ENCODE data around the gene BABAM2. TPM values are rescaled to one million over a fixed set of nuclear protein-coding genes. Genes with fewer than 3 reads are reported as not detected.
"Not testable (repeated sequence)": the region's sequence is repeated elsewhere in the genome, so short reads cannot be mapped to it uniquely, and the experiment has no call there.

BABAM2 gene
- total and polyA plus RNA-seq, 11 donors: 22.2 to 75.1 (median 62.5) TPM

DNA sequence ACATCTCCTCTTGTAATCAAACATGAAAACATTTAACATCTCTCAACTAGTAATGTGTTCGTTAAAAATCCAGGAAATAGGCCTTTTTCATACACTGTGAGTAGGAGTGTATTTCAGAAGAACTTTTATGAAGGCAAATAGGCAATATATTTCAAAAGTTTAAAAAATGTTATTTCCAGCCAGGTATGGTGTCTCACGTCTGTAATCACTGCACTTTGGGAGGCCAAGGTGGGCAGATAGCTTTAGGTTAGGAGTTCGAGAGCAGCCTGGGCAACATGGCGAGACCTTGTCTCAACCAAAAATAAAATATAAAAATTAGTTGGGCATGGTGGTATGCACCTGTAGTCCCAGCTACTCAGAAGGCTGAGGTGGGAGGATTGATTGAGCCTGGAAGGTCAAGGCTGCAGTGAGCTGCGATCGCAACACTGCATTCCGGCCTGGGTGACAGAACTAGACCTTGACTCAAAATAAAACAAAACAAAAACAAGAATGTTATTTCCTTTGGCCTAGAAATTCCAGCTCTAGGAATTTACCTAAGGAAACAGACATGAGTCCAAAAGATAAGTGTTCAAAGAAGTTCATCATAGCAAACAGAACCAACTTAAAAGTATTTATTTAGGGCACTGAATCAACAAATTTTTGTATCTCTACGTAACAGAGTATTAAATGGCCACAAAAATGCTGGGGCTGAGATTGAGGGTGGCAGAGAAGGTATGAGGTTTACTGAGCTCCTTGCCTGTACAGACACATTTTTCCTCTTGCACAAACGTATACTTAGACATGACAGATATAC lies 15.2 kb upstream of the BABAM2 start:
- Histone ChIP-seq H3K4me3 (no peak overlapping the region), H3K27ac (no peak overlapping the region), H3K27me3 (no peaks in the 10 kb centered on the region), H3K9me3 (peaks cover 0 to 11% (median 6%) of the 10 kb centered on the region in 12 donors), H3K36me3 (no peaks in the 10 kb centered on the region), H3K4me1 (no peaks in the 10 kb centered on the region)
- WGBS, 4 donors: 80 to 96% (median 86%) methylated on average over 9 of the region's 9 CpGs
- TF ChIP-seq POLR2A (IDR thresholded peaks at IDR 0.05) (no peak), CTCF (IDR thresholded peaks at IDR 0.05) (no peak)
- no peak for DNase-seq
- no peak for ATAC-seq
- intact Hi-C loops (cut with DNase I): loop anchor here in 1 of 10 donors (10.0 kb wide), 1 partner anchor 50 kb away; no protein-coding TSS in a partner anchor

DNA sequence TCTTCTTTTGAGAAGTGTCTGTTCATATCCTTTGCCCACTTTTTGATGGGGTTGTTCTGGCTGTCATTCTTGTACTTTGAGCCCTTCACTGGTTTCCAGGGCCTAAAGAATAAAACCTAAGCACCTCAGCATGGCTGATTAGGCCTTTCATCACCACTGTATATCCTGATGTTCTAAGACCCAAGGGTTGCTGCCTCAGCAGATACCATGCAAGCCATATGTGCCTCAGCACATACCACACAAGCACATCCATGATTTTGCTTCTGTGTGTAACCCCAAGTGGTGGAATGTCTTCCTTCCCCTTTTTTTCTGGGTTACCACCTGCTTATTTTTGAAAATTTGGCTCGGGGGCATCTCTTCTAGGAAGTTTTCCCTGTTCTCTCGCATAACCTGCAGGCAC lies 11.7 kb upstream of the BABAM2 start:
- peaks cover 0 to 21% (median 6%) of the 10 kb centered on the region in 12 donors for H3K9me3 ChIP-seq
- DNase-seq: no peak

DNA sequence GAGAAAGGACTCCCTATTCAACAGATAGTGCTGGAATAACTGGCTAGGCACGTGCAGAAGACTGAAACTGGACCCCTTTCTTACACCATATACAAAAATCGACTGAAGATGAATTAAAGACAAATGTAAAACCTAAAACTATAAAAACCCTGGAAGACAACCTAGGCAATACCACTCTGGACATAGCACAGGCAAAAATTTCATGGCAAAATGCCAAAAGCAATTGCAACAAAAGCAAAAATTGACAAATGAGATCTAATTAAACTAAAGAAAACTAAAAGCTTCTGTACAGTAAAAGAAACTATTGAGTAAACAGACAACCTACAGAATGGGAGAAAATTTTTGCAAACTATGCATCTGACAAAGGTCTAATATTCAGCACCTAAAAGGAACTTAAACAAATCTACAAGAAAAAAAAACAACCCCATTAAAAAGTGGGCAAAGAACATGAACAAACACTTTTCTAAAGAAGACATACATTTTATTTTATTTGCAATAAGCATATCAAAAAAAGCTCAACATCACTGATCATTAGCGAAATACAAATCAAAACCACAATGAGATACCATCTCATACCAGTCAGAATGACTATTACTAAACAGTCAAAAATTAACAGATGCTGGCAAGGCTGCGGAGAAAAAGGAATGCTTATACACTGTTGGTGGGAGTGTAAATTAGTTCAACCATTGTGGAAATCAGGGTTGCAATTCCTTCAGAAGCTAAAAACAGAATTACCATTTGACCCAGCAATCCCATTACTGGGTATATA lies 8.5 kb upstream of the BABAM2 start:
- DNase-seq, H3K27ac ChIP-seq, H3K27me3 ChIP-seq, H3K4me1 ChIP-seq, H3K36me3 ChIP-seq, H3K4me3 ChIP-seq, ATAC-seq: not testable (repeated sequence)
- H3K9me3 ChIP-seq: peaks cover 0 to 11% (median 0%) of the 10 kb centered on the region in 12 donors
- intact Hi-C loops (cut with DNase I): loop anchor here in 3 of 10 donors (10.0 kb wide), 3 partner anchors 87 to 363 kb away; partner anchors contain the start of gene MRPL33 (in 1 of the 3)
- 88 to 92% (median 92%) methylated on average over 4 of the region's 4 CpGs for WGBS, 4 donors

More for the DNA sequence above, 11.7 kb upstream of the BABAM2 start:
- 71 to 85% (median 83%) methylated on average over 2 of the region's 2 CpGs for whole genome bisulfite sequencing, 4 donors
- H3K27ac ChIP-seq: no peak overlapping the region
- H3K27me3 ChIP-seq: no peaks in the 10 kb centered on the region
- ATAC-seq: no peak
- TF ChIP-seq CTCF (IDR thresholded peaks at IDR 0.05): no peak
- TF ChIP-seq POLR2A (IDR thresholded peaks at IDR 0.05): no peak
- no peaks in the 10 kb centered on the region for H3K4me1 ChIP-seq
- H3K4me3 ChIP-seq: no peak overlapping the region
- intact Hi-C loops (cut with DNase I): loop anchor here in 1 of 10 donors (10.0 kb wide), 1 partner anchor 54 kb away; no protein-coding TSS in a partner anchor
- no peaks in the 10 kb centered on the region for H3K36me3 ChIP-seq

DNA sequence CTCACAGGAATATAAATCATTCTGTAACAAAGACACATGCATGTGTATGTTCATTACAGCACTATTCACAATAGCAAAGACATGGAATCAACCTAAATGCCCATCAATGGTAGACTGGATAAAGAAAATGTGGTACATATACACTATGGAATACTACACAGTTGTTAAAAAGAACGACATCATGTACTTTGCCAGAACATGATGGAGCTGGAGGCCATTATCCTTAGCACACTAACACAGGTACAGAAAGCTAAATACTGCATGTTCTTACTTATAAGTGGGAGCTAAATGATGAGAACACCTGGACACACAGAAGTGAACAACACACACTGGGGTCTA lies 8.0 kb upstream of the BABAM2 start:
- intact Hi-C loops (cut with DNase I): loop anchor here in 3 of 10 donors (10.0 kb wide), 3 partner anchors 88 to 362 kb away; partner anchors contain the start of gene MRPL33 (in 1 of the 3)
- H3K4me1 ChIP-seq, H3K27ac ChIP-seq, ATAC-seq, H3K4me3 ChIP-seq, H3K27me3 ChIP-seq, DNase-seq, H3K36me3 ChIP-seq: not testable (repeated sequence)
- WGBS, 4 donors: 91 to 98% (median 95%) methylated on average over 1 of the region's 1 CpG
- peaks cover 0 to 11% (median 0%) of the 10 kb centered on the region in 12 donors for H3K9me3 ChIP-seq

DNA sequence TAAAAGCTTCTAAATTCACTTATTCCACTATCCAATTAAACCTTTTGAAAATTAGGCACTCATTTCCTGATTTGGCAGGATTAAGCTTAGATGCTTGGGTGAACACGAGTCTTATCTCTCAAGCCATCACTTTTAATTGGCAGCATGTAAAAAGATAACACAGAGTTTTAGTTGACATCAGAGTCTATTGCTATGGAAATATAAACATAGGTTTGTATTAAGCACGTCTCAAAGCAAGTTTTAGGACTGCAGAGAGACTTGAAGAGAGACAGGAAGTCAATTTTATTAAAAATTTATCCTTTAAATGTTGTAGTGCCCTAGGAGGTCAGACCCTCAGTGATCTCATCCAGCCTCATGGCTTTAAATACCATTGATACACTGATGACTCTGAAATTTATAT lies 5.9 kb upstream of the BABAM2 start:
- Histone ChIP-seq H3K36me3 (no peaks in the 10 kb centered on the region), H3K4me3 (no peak overlapping the region), H3K27ac (no peak overlapping the region), H3K9me3 (peaks cover 0 to 11% (median 0%) of the 10 kb centered on the region in 12 donors), H3K27me3 (no peaks in the 10 kb centered on the region), H3K4me1 (peaks cover 0 to 21% (median 14%) of the 10 kb centered on the region in 12 donors)
- ATAC-seq (no peak), DNase-seq (no peak)
- TF ChIP-seq CTCF (IDR thresholded peaks at IDR 0.05) (no peak), POLR2A (IDR thresholded peaks at IDR 0.05) (no peak)
- WGBS, 4 donors: 9 to 38% (median 23%) methylated on average over 2 of the region's 2 CpGs
- intact Hi-C loops (cut with DNase I): loop anchor here in 3 of 10 donors (10.0 kb wide), 3 partner anchors 90 to 360 kb away; partner anchors contain the start of gene MRPL33 (in 1 of the 3)

Data from heart left ventricle (tissue), 16 donors.